Sigmoid colon (tissue), 7 donors: ENCODE data around the gene AP1M2. TPM values are rescaled to one million over a fixed set of nuclear protein-coding genes. Genes with fewer than 3 reads are reported as not detected.

Experiments used
- DNase-seq: peaks from one replicate; pipeline ENCODE4 v3.0.0-alpha.2; 2019
- H3K27ac ChIP-seq, 4 donors: fragments of 200-600 bp; sonication (generic); one replicate each; pipeline ENCODE4 v1.5.1; 2016 to 2019; ENCODE audit warnings: mild to moderate bottlenecking in 1 of 4
- H3K27me3 ChIP-seq, 3 donors: fragments of 200-600 bp; sonication (generic); one replicate each; pipeline ENCODE4 v1.5.1; 2019; ENCODE audit warnings: mild to moderate bottlenecking in 1 of 3
- H3K36me3 ChIP-seq, 4 donors: fragments of 200-600 bp; sonication (generic); one replicate each; pipeline ENCODE4 v1.5.1; 2016 to 2019
- H3K4me1 ChIP-seq, 4 donors: fragments of 200-600 bp; sonication (generic); one replicate each; pipeline ENCODE4 v1.5.1; 2017 to 2019
- H3K4me3 ChIP-seq, 4 donors: fragments of 200-600 bp; sonication (generic); one replicate each; pipeline ENCODE4 v1.5.1; 2017 to 2019; ENCODE audit warnings: mild to moderate bottlenecking in 2 of 4, moderate library complexity in 1 of 4
- H3K9me3 ChIP-seq, 4 donors: fragments of 200-600 bp in 3 of 4; sonication (generic) in 3 of 4; one replicate each; pipeline versions ENCODE4 v1.5.1 to v1.6.1; 2013 to 2019
- CTCF ChIP-seq, 4 experiments: fragments of 450-650 bp in 3 of 4; fragments of 200-600 bp in 1 of 4; IDR thresholded peaks; one replicate each; pipeline ENCODE4 v1.5.1; 2016 to 2019; ENCODE audit warnings: antibody characterized with exemption in 4 of 4, mild to moderate bottlenecking in 3 of 4, moderate library complexity in 2 of 4
- EP300 ChIP-seq, 4 donors: sonication (generic); formaldehyde crosslinking; IDR thresholded peaks; one replicate each; pipeline ENCODE4 v1.6.1; 2017; ENCODE audit warnings: antibody characterized with exemption in 4 of 4
- POLR2A ChIP-seq, 2 donors: fragments of 450-650 bp; IDR thresholded peaks; one replicate each; pipeline ENCODE4 v1.6.1; 2016; ENCODE audit warnings: antibody characterized with exemption in 2 of 2, mild to moderate bottlenecking in 2 of 2, moderate library complexity in 2 of 2
- POLR2AphosphoS5 ChIP-seq, 4 donors: sonication (generic); formaldehyde crosslinking; IDR thresholded peaks; one replicate each; pipeline ENCODE4 v1.6.1; 2017; ENCODE audit warnings: antibody characterized with exemption in 4 of 4
- WGBS, 2 donors: extraction: QIAGEN DNeasy Blood & Tissue Kit; methylation state at CpG; one replicate each; pipeline ENCODE4 v1.1.7; 2013; 5-methylcytosine and 5-hydroxymethylcytosine counted together
- intact Hi-C: fragments of 100-400 bp; cut with DNase I; formaldehyde crosslinking; loops from one replicate; pipeline ENCODE4 v1.15.1; 2023
- polyA plus RNA-seq, 3 donors: library from polyadenylated mRNA; stranded (reverse); fragments of 200-250 nt; gene quantifications; one replicate each; pipeline ENCODE4 v1.2.3, GENCODE V29; 2013
- total RNA-seq, 4 donors: library from RNA; depleted of rRNA; stranded (reverse); fragments of >200 nt; gene quantifications; one replicate each; pipeline ENCODE4 v1.1.0, GENCODE V29; 2016
- donor health status: healthy with polysubstance abuse.
- donor health status: Bipolar disorder and iron deficiency.
- donor health status: healthy.

Gene AP1M2
- total and polyA plus RNA-seq, 7 donors = 1.1 to 178 (median 95.8) TPM; not detected in 2

DNA sequence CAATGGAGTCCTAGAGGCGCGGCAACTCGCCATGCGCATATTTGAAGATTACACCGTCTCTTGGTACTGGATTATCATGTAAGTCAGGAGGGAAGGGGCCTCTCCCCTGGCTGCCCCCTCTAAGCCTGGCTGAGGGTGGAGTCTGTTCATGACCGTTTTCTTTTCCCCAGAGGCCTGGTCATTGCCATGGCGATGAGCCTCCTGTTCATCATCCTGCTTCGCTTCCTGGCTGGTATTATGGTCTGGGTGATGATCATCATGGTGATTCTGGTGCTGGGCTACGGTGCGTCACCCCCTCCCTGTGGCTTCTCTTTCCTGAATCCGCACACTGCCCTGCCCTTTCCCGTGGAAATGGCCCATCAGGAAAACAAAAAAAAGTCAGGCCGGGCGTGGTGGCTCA, 44.8 kb upstream of the AP1M2 start:
- intact Hi-C loops = no loop called here
- Histone ChIP-seq H3K4me3 (no peak overlapping the region), H3K27me3 (no peaks in the 10 kb centered on the region), H3K27ac (no peak overlapping the region), H3K4me1 (no peaks in the 10 kb centered on the region), H3K9me3 (no peaks in the 10 kb centered on the region), H3K36me3 (peaks cover 4 to 76% (median 16%) of the 10 kb centered on the region in 4 donors)
- TF ChIP-seq POLR2AphosphoS5 (IDR thresholded peaks at IDR 0.05) (no peak), POLR2A (IDR thresholded peaks at IDR 0.05) (no peak), CTCF (IDR thresholded peaks at IDR 0.05) (no peak), EP300 (IDR thresholded peaks at IDR 0.05) (no peak)
- no peak for DNase-seq
- 84 to 85% methylated on average over 14 of the region's 14 CpGs for WGBS, 2 donors

DNA sequence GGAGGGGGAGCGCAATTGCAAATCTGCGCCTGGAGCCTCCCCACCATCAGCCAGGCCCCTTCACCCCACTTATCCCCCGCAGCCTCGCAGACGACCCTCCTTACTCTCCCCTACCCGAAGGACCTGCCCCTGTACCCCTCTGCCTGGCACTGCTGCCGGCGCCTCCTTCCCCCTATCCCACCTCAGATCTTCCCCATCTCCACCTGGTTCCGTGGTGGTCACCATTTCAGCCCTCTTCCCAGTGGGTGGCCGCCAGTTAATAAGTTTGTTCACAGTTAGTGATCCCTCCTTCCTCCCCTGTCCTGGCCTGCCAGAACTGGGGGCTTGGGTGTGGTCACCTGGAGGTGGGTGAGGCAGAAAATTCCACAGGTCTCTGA, 38.6 kb upstream of the AP1M2 start:
- H3K27me3 ChIP-seq = no peaks in the 10 kb centered on the region
- intact Hi-C loops = no loop called here
- peaks cover 0 to 19% (median 17%) of the 10 kb centered on the region in 4 donors for H3K4me1 ChIP-seq
- H3K4me3 ChIP-seq = peak overlapping the region; percentile 47 to 75 (median 62)
- TF ChIP-seq CTCF (IDR thresholded peaks at IDR 0.05) = no peak
- no peak for TF ChIP-seq POLR2A (IDR thresholded peaks at IDR 0.05)
- TF ChIP-seq EP300 (IDR thresholded peaks at IDR 0.05) = no peak
- TF ChIP-seq POLR2AphosphoS5 (IDR thresholded peaks at IDR 0.05) = no peak
- H3K36me3 ChIP-seq = peaks cover 0 to 24% (median 4%) of the 10 kb centered on the region in 4 donors
- peak overlapping the region; percentile 70 to 77 (median 74) for H3K27ac ChIP-seq
- H3K9me3 ChIP-seq = no peaks in the 10 kb centered on the region
- 15 to 60% methylated on average over 10 of the region's 10 CpGs for whole genome bisulfite sequencing, 2 donors
- DNase-seq = no peak

DNA sequence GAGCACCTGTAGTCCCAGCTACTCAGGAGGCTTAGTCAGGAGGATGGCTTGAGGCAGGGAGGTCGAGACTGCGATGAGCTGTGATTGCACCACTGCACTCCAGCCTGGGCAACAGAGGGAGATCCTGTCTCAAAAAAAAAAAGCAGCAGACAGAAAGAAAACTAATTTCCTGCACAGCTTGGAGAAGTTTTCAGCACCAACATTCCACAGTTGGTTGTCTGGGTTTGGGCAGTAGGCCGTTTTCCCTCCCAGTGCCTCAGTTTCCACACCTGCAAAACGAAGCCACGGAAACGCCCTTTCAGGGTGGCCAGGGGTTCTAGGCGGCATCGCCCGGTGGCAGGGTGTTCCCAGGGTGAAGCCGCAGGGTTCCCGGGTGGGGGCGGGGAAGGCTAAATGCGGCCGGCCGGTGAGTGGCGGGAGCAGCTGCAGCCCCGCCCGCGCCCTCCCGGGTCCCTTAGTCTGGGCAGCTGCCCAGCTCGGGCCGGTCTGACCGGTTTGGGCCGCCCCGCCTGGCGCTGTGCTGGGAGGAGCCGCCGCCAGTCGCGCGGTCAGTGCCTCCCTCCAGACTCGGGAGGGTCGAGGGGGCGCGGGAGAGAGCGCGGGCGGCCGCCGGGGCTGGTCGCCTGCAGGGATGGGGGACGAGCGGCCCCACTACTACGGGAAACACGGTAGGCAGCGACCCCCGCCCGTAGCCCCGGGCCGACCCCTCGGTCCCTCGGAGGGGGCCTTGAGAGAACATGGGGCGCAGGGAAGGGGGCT, 38.1 kb upstream of the AP1M2 start, which contains the start of gene SLC44A2:
TSS of gene SLC44A2 (plus strand) at position 551 of the 759 bp plus-strand sequence. CDS start at position 632, 81 bp downstream.
- H3K4me3 ChIP-seq = peak within 1 kb of the TSS; percentile 47 to 75 (median 62)
- peak within 1 kb of the TSS; percentile 70 to 77 (median 74) for H3K27ac ChIP-seq
- peaks cover 0 to 19% (median 17%) of the 10 kb centered on the region in 4 donors for H3K4me1 ChIP-seq
- intact Hi-C loops = no loop called here
- no peaks in the 10 kb centered on the region for H3K27me3 ChIP-seq
- DNase-seq = peak; percentile 89
- no peaks in the 10 kb centered on the region for H3K9me3 ChIP-seq
- no peak for TF ChIP-seq CTCF (IDR thresholded peaks at IDR 0.05)
- peak in 3 of 4 donors; percentile 42 to 58 (median 54) for TF ChIP-seq POLR2AphosphoS5 (IDR thresholded peaks at IDR 0.05)
- TF ChIP-seq EP300 (IDR thresholded peaks at IDR 0.05) = no peak
- TF ChIP-seq POLR2A (IDR thresholded peaks at IDR 0.05) = peak in 1 of 2 donors; percentile 25
- WGBS, 2 donors = 12 to 44% methylated on average over 53 of the region's 53 CpGs
- peaks cover 0 to 20% (median 3%) of the 10 kb centered on the region in 4 donors for H3K36me3 ChIP-seq

- DNase-seq = no peak
- H3K9me3 ChIP-seq = no peaks in the 10 kb centered on the region
- no peaks in the 10 kb centered on the region for H3K27me3 ChIP-seq
- intact Hi-C loops = no loop called here
- peaks cover 0 to 16% (median 2%) of the 10 kb centered on the region in 4 donors for H3K36me3 ChIP-seq
- H3K4me1 ChIP-seq = peaks cover 0 to 19% (median 17%) of the 10 kb centered on the region in 4 donors
- H3K4me3 ChIP-seq = peak overlapping the region in 2 of 4 donors; percentile 68 to 75
- H3K27ac ChIP-seq = peak overlapping the region in 2 of 4 donors; percentile 74 to 77
- no peak for TF ChIP-seq POLR2AphosphoS5 (IDR thresholded peaks at IDR 0.05)
- no peak for TF ChIP-seq POLR2A (IDR thresholded peaks at IDR 0.05)
- no peak for TF ChIP-seq EP300 (IDR thresholded peaks at IDR 0.05)
- no peak for TF ChIP-seq CTCF (IDR thresholded peaks at IDR 0.05)
- 15 to 53% methylated on average over 6 of the region's 6 CpGs for WGBS, 2 donors
Measured at GRCh38 chr19:10624585-10624984, 37.5 kb upstream of the AP1M2 start.
